Superior temporal gyrus (tissue), 1 donor: ENCODE measurements around the gene CEP104.
A peak's percentile ranks its signal among the peaks of the same experiment; 100 is the strongest.

Source experiments
- DNase-seq: peaks from one replicate; pipeline ENCODE4 v3.0.0-alpha.2; 2016; ENCODE audit errors: extremely low spot score

CEP104 gene

DNA sequence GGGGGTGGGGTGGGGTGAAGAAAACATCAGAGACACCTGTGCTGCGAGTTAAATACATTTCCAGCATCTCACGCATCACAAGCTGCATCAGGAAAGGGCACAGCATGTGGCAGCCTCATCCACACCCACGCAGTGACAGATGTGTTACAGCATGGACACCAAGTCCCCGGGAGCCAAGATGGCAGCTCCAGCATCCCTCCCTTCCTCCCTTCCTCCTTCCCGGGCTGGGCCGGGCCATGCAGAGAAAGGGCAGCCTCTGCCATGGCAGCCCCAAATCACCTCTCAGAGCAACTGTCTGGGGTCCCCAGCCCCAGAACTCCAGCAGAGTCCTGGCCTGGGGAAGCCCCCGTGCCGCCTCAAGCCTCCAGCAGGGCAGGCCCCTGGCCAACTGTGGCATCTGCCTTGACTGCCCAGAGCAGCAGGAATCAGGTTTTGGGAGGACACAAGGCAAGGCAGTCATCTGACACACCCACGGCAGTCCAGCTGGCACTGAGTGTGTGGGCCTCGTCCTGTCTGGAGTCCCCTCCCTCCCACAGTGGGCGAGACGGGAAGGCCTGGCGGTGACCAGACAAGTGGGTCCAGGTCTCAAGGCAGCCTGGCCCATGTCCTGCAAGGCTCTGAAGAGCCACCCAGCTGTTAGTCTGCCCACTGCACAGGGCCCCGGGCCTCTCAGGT is 78.3 kb downstream of the CEP104 start:
- DNase-seq: no peak

DNA sequence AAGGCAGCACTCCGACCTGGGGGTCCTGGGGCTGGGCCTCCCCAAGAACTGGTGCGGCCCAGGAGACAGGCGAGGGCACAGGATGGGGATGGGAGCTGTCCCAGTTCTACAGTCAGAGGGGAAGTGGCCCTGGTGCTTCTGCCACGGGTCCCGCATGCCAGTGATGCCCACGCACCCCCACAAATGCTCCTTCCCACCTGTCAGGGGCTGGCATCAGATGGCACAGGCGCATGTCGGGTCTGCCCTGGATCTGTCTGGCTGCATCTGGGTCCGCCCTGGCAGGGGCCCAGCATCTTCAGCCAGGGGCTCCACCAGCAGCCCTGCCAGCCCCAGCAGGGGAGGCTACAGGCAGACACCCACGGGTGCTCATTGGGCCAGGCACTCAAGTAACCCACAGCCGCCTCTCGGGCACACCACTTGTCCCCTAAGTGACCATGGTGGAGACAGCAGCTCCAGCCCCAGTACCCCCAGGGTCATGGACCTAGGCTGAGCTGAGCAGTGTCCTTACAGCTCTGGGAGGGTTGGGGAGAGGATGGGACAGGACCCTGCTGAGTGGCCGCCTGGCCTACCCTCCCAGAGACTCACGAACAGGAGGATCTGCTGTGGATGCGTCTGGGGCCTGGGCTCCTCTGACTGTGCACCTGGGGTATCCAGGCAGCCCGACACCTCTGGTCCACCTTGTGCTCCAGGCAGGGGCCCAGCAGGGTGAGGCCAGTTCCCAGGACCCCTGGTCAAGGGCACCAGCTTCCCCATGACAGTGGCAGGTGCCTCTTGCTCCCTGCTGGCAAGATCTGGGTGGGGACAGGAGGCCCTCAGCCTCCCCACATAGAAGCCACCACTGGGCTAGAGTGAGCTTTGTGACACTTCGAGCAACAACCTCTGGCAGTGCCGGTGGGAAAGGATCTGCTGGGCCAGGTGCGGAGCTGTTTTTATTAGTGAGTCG is 79.1 kb downstream of the CEP104 start:
- no peak for DNase-seq

DNA sequence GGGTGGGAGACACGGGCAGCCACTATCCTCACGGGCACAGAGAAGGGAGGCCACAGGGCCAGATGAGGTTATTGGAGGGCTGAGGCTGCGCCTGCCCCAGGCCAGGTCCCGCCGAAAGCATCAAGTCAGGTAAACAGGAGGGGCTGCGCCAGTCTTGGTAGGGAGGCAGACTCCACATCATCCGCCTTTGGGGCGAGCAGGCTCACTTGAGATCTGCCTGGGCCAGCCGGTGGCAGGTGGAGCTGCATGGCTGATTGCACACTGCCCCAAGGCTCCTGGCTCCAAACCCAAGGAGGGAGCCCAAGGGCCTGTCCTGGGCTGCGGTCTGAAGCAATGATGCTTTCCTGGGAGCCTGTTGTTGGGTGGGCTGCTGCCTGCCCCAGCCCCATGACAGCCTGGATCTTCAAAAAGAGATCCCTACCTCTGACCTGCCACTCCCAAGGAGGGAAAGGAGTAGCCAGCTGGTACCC is 79.9 kb downstream of the CEP104 start:
- no peak for DNase-seq

DNA sequence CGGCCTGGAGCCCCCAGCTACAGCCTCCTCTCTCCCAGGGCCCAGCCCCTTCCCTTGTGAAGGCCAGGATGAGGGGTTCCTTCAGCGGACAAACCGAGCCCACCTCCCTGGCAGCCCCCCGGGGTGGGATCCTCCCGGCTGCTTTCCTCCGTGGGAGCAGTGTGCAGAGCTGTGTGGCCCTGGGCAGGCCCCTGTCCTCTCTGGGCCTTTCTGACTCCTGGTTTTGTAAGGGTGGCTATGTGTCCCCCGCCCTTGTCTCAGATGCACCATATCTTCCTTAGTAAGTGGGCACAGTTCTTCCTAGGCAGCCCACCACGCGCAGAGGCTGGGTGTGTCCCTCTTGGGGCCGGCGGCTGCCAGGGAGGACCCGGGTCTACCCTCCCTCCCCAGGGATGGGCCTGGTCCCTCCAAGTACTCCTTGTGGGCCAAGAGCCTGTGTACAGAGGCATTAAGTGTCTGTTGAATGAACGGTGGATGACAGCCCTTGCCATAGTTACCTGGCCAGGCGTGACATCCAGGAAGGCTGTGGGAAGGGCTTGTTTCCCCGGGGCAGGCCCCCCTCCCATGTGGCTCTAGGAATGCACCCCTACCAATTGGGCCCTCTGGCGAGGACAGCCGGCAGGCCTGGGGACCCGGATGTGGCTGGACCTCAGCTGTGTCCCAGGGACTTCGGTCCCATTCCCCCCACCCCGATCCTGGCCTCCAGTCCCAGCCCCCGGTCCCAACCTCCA is 80.6 kb downstream of the CEP104 start:
- no peak for DNase-seq

DNA sequence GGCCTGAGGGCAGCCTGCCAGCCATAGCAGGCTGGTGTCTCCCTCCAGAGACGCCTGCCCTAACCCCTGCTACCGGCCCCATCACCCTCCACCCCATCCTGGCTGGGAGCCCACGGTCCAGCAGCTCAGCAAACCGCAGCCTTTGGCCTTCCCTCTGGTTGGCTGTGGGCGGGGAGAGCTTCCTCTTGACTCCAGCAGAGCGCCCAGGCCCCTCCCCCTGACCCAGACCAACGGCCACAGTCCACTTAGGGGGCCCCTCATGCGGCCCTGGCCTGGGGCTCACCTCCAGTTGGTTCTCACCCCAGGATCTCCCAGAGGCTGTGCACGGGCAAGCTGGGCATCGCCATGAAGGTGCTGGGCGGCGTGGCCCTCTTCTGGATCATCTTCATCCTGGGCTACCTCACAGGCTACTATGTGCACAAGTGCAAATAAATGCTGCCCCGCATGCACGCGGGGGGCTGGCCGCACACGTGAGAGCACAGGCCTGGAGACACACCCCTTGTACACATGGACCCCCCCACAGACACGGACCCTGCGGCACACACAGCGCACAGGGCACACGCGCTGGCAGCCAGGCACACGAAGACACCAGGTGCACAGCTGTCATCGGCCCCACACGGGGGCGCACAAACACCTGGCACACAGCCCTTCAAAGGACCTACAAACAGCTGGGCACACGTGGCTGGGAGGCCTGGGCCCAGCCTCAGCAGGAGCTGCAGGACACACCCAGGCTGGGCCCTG is 81.4 kb downstream of the CEP104 start:
- DNase-seq: peak; percentile 18

DNA sequence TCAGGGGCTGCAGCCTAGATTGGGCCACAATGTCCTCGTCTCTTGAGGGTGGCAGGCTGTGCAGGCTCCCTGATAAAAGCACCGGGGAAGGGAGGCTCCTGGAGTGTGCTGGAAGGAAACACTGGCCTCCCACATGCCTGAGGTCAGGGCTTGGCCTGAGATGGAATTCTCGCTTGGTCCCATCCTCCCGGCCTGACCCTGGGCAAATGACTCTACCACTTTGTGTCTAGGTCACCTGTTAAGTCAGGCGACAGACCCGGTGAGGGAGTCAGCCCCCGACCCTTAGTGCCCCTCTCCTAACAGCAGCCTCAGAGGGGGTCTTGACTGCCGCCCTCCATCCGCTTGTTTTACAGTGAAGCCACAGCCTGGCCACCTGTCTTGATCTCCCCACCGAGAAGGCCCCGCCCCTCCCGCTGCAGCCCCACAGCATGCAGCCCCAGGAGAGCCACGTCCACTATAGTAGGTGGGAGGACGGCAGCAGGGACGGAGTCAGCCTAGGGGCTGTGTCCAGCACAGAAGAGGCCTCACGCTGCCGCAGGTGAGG is 82.0 kb downstream of the CEP104 start:
- DNase-seq: no peak

DNA sequence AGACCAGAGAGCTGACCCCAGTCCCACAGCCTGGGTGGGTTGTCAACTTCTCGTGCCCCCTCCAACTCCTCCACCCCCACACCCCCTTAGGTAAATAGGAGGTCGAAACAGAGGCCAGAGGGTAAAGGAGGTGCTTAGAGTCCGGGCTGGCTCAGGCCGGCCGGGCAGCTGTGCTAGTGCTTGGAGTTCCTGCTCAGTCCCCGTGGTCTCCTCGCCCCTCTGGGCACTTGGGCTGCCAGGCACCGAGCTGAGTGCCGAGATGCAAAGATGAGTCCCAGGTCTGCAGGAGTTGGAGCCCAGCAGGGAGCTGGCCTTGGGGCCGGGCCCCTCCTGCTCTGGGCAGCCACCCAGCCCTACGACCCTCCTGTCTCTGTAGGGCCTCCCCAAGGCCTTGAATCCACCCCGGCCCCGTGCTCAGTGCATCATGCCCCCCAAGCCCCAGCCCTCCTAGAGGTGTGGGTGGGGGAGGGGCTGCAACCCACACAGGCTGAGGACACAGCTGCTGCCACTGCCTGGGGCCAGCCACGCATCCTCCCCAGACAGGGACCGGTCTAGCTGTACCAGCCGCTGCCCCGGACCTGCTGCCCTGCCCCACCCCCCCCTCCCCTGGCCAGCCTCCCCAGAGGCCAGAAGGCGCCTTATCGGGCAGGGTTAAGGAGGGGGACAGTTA is 82.6 kb downstream of the CEP104 start:
- no peak for DNase-seq

DNA sequence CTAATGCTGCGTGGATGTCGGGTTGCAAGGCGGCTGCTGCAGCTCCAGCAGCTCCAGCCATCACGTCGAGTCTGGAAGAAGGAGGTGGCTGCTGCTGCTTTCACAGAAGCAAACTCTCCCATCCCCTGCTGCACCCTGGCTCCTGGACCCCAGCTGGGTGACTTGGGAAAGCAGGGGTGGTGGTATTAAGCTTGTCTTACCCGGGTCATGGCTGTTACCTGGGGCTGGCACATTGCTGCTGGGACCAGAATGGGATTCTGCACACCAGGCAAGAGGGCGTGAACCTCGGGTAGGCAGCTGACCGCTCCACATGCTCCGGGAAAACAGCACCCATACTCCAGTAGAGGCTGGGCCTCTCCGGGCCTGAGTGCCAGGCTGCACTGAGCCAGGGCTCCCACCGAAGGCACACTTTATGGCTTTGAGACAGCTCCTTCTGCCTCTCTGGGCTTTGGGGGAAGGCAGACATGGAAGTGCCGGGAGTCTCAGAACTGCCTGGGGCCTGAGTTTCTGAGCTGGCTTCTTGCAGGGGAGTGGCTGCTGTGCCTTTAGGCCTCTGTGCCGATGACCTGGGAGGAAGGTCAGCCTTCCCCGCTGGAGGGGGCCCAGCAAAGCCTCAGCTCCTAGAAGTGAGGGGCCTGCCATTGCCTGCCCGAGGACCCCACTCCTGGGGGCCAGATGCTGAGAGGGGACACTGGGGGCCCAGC is 83.3 kb downstream of the CEP104 start:
- no peak for DNase-seq

DNA sequence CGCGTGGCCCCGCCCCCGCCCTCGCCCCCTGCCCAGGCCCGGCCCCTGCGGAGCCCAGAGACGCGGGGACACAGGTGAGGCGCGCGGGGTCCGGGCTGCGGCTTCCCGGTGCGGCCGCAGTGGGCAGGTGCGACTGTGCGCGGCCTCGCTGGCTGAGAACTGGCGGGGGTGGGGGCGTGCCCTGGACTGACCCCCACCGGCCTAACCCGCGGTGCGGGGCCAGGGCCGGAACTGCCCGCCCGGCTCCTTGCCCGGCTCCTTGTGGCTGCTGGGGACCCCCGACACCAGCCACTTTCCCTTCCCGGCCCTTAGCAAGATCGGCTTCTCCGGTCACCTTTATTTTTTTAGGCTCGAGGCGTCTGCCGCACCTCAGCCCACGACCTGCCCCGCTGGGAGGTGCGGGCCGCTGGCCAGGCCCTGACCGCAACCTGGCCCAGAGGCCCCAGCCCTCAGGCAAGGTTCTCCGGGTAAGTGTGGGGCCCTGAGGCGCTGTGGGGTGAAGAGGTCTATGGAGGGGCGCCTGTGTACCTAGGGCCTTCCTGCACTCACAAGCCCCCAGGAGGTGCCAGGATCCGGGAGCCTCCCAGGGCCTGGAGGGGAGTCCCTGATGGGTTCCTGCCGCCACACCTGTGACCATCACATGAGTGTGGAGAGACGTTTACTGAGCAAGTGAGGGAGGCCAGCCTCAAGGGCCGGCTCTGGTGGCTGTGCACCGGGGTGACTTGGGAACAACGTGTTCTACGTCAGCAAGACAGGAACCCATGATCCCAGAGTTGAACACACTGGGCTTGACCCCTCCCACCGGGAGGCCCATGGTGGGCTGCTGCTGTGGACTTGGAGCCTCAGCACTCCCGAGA is 84.1 kb downstream of the CEP104 start, which contains the start of gene SMIM1:
SMIM1 (plus strand) TSS at position 35 of the 857 bp plus-strand sequence. CDS start 2,625 bp downstream, outside the sequence.
- no peak for DNase-seq

DNA sequence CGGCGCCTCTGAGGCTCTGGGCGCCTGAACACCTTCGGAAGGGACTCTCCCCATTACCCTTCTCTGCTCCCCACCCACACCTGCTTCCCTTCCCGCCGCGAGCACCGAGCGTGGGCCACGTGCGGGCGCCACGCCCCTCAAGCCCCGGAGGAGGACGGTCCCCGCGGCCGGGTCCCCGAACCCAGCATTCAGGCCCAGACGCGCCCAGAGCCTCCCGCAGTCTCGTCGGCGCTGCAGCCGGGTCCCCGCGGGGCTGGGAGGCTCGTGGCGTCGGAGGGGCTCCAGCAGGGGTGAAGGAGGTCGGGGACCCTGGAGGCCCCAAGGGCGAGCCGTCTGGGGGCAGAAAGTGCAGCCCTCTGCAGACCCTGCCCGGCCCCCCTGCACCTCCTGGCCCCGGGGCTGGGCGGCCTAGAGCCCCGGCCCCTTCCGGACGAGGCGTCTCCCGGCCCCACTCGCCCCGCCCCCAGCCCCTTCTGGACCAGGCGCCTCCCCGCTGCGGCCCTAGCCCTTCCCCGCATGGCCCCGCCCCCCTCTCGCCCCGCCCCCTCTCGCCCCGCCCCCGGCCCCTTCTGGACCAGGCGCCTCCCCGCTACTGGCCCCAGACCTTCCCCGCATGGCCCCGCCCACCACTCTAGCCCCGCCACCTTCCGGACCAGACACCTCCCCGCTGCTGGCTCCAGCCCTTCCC is 84.8 kb downstream of the CEP104 start:
- DNase-seq: no peak

DNA sequence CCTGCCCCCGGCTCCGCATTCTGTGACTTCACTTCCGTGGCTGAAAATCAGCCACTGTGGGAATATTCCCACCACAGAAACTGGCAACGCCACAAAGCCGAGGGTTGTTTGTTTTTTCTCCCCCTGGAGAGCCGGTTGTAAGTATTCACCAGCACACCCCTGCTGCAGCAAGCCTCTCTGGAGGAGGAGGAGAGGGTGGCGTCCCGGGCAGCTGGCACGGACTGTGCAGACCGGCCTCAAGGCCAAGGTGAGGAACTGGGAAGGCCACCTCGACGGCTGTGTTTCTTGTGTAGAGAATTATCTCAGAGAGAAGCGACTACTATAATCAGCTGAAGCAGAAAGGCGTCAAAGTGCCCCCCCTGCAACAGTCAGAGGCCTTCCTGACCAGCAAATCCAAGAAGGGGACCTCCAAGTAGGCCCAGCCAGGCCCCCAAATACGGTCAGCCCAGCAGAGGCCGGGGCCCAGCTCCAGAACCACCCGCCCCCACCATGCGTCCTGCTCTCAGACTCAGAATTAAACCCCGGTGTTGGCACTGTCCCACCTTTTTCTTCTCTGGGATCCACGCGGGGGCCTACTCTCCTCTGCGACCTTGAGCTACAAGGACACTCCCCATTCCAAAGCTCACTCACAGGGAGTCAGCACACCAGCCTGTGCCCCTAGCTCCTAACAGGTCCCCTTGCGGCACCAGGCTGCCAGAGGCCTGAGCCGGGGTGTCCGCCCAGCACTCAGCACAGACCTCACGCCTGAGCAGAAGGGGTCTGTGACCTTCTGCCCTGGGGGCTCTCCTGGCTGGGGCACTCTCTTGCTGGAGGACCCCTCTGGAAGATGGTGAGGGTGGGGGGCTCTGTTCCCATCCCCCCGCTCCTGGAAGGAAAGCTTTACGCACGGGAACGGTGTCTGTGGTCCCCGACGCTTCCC is 85.6 kb downstream of the CEP104 start:
- no peak for DNase-seq

DNA sequence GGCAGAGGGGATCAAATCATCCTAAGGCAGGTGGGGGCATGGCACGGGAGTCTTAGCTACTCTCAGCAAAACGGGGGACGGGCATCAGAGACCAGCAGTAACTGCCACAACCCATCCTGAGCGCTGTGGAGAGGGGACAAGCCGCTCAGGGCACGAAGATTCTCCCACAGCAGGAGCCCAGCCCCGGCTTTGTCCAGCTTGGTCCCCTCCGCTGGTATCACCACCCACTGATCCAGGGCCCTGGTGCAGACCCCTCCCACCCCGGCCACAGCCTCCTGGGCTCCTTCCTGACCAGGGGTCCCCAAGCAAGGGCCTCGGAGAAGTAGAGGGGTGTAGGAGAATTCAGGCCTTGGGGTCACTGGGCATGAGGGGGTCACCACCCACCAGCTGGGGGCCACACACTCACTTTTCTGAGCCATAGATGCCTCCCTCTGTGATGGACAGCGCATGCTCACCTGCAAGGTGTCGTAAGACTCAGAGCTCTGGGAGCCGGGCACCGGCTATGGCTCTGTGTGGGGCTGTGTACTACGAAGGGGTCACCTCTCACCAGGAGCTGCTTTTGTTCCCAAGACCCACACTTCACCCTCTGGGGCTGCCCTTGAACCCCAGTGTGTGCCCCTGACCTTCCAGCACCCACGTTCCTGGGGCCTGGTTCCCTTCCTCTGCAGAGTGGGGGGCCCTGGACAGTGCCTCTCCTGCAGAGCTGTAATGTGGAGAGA is 86.8 kb downstream of the CEP104 start:
- DNase-seq: no peak

DNA sequence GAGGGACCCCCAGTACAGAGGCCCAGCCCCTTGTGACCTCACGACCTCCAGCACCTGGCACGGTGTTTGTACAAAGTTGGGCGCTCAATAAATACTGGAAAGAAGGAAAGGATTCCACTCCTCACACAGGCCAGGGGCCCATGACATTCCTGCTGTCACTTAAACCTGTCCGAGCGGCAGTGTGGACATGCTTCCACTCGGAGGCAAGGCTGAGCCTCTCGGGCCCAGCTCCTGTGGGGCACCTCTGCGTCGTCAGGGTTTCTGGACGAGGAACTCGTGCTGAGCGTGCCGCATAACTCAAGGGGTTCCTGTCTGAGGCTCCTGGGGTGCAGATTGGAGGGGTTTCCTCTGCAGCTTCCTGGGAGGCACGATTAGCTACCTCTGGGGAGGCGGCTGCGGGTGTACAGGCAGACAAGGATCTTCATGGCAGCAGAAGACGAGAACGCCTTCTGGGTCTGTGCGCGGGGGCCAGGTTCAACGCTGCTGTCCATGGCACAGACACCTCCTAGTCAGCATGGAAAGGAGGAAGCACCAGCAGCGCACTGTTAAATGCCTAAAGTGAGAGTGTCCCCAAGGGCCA is 88.1 kb downstream of the CEP104 start:
- no peak for DNase-seq

DNA sequence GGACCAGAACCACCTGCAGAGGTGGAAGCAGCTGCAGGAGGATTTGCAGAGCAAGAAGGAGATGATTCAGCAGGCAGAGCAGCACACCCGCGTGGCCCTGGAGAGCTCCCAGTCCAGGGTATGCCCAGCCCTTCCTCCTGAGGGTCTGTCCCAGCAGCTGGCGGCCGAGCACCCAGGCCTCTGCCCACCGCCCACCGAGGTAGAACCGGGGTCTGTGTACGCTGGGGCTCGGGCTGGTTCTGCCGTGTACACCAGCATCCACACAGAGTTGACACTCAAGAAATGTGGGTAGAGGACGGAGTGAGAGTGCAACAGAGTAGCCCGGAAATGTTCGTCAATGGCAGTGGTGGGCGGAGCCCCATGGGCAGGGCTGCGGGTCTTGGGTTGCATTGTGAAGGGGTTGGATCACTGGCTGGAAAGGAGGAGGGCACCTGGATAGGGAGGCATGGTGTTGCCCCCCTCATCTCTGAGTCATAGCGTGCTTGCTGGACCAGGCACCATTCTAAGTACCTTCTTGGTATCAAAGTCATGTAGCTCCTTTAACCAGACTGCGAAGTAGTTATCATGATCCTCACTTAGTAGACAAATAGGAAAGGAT is 89.6 kb downstream of the CEP104 start:
- DNase-seq: no peak

DNA sequence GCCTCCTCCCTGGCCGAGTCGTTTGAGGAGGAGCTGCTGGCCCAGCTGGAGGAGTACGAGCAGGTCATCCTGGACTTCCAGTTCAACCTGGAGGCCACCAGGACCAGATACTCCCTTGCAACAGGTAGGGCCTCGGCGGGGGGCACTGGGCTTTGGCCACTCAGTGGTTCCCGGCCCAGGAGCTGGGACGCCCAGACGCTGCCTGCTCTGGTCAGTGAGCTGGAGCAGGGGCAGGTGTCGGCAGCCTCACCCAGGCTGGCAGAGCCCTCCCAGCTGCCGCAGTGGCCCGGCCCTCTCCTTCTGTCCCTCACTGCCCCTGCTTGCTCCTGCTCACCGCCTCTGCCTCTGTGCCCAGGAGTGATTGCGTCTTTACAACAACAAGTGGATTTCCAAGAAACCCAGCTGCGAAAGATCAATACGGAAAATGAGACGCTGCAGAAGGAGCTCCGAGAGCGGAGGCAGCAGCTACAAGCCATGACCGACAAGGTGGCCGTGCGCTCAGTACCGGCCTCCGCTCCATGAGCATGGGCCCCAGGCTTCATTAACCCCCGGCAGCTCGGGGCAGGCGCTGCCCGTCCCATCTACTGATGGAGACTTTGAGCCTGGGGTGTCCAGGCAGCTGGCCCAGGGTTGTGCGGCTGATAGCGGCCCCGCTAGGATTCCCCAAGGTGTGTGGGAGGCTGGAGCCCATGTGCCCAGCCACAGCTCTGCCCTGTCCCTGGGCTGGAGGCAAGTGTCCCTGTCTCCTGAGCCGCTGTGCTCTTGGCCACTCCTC is 93.5 kb downstream of the CEP104 start:
- DNase-seq: no peak
